ENCODE measurements around the gene MIA. TPM values are rescaled to one million over a fixed set of nuclear protein-coding genes. Genes with fewer than 3 reads are reported as not detected.

Gene MIA
- total and polyA plus RNA-seq, 9 of the 15 experiments (the other 6 are each of a cell fraction or from before 2014, with no cell fraction given), result 0.21 TPM; not detected in 8

DNA sequence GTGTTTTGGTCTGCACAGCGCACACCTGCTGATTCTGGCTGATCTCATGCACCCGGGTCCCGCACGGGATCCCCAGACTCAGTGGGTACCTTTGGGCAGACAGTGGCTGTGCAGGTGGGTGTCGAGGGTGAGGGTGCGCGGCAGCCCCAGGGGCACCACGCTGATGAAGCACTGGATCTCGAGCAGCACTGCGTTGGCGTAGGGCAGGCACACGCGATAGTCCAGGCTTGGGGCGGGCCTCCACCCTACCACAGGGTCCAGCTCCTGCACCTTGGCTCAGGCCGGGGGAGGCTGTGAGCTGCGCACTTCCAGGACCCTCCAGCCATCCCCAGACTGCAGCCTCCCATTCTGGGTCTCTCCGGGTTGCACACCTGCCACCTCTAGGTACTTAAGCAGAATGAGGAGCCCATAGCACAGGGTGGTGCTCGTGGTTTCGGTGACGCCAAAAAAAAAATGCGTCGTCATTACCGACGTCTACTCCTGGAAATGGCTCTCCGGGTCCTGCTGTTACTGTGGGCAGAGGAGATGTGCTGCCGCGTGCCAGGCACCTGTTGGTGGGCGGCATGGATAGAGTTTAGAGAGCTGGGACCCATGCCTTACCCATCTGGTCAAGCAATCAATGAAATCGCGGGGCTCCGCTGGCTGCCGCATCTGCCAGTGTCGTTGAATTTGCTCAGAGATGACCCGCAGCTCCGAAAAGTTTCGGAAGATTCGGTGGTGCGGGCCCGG is 34.2 kb downstream of the MIA start (continued):
- no peak for TF ChIP-seq POLR2AphosphoS5 (IDR thresholded peaks at IDR 0.05; ENCODE audit: control insufficient read depth, insufficient read depth, low read depth, low read length)
- TF ChIP-seq, protein P1, sequence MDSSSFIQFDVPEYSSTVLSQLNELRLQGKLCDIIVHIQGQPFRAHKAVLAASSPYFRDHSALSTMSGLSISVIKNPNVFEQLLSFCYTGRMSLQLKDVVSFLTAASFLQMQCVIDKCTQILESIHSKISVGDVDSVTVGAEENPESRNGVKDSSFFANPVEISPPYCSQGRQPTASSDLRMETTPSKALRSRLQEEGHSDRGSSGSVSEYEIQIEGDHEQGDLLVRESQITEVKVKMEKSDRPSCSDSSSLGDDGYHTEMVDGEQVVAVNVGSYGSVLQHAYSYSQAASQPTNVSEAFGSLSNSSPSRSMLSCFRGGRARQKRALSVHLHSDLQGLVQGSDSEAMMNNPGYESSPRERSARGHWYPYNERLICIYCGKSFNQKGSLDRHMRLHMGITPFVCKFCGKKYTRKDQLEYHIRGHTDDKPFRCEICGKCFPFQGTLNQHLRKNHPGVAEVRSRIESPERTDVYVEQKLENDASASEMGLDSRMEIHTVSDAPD (CRISPR knock-in tag; IDR thresholded peaks at IDR 0.05), result no peak
- no peak for TF ChIP-seq SRSF3 (IDR thresholded peaks at IDR 0.05; ENCODE audit: insufficient read depth, low read length)
- TF ChIP-seq SMARCA5 (IDR thresholded peaks at IDR 0.05), result no peak
- TF ChIP-seq FOXK2 (conservative IDR thresholded peaks at IDR 0.05 in 1 of 2, IDR thresholded peaks at IDR 0.05 in 1 of 2; ENCODE audit: low read depth in 2 of 2), result no peak
- TF ChIP-seq CHD4 (IDR thresholded peaks at IDR 0.05; ENCODE audit: insufficient read depth, insufficient replicate concordance, low read depth, low read length, poor library complexity, severe bottlenecking), result no peak
- peak; percentile 0; the same call in 1 of the 2 replicates for TF ChIP-seq ZFX (CRISPR knock-in tag; IDR thresholded peaks at IDR 0.05)
- TF ChIP-seq ZKSCAN8 (CRISPR knock-in tag; IDR thresholded peaks at IDR 0.05), result no peak
- TF ChIP-seq SUPT5H (IDR thresholded peaks at IDR 0.05), result peak; percentile 54; the same call in 1 of the 2 replicates
- TF ChIP-seq RBBP5 (IDR thresholded peaks at IDR 0.05; ENCODE audit: borderline replicate concordance, insufficient read depth, low read length, poor library complexity, severe bottlenecking), result no peak
- TF ChIP-seq ELF2 (CRISPR knock-in tag; IDR thresholded peaks at IDR 0.05), result no peak
- TF ChIP-seq NFE2 (IDR thresholded peaks at IDR 0.05; ENCODE audit: low read depth), result peak; percentile 40; the same call in 1 of the 2 replicates
- no peak for TF ChIP-seq TFAM (CRISPR knock-in tag; conservative IDR thresholded peaks at IDR 0.05)
- no peak for TF ChIP-seq ATF1 (CRISPR knock-in tag; IDR thresholded peaks at IDR 0.05)
- TF ChIP-seq ATF1 (tag; IDR thresholded peaks at IDR 0.05), result 0 out of 2 replicates have a peak, but pooled peaks have one; percentile 14
- TF ChIP-seq ELF4 (CRISPR knock-in tag; IDR thresholded peaks at IDR 0.05), result no peak
- TF ChIP-seq, protein P2, sequence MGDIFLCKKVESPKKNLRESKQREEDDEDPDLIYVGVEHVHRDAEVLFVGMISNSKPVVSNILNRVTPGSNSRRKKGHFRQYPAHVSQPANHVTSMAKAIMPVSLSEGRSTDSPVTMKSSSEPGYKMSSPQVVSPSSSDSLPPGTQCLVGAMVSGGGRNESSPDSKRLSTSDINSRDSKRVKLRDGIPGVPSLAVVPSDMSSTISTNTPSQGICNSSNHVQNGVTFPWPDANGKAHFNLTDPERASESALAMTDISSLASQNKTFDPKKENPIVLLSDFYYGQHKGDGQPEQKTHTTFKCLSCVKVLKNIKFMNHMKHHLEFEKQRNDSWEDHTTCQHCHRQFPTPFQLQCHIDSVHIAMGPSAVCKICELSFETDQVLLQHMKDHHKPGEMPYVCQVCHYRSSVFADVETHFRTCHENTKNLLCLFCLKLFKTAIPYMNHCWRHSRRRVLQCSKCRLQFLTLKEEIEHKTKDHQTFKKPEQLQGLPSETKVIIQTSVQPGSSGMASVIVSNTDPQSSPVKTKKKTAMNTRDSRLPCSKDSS (IDR thresholded peaks at IDR 0.05; ENCODE audit: low read depth, partially characterized antibody), result no peak
- TF ChIP-seq ZNF436 (CRISPR knock-in tag; IDR thresholded peaks at IDR 0.05), result no peak
- no peak for TF ChIP-seq ZNF23 (CRISPR knock-in tag; IDR thresholded peaks at IDR 0.05)
- TF ChIP-seq, protein P3, sequence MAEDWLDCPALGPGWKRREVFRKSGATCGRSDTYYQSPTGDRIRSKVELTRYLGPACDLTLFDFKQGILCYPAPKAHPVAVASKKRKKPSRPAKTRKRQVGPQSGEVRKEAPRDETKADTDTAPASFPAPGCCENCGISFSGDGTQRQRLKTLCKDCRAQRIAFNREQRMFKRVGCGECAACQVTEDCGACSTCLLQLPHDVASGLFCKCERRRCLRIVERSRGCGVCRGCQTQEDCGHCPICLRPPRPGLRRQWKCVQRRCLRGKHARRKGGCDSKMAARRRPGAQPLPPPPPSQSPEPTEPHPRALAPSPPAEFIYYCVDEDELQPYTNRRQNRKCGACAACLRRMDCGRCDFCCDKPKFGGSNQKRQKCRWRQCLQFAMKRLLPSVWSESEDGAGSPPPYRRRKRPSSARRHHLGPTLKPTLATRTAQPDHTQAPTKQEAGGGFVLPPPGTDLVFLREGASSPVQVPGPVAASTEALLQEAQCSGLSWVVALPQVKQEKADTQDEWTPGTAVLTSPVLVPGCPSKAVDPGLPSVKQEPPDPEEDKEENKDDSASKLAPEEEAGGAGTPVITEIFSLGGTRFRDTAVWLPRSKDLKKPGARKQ (CRISPR knock-in tag; IDR thresholded peaks at IDR 0.05), result no peak
- no peak for TF ChIP-seq EHMT2 (IDR thresholded peaks at IDR 0.05)
- no peak for TF ChIP-seq RBM25 (IDR thresholded peaks at IDR 0.05; ENCODE audit: low read depth, low read length, severe bottlenecking)
- TF ChIP-seq DDX20 (tag; IDR thresholded peaks at IDR 0.05; ENCODE audit: low read depth), result no peak

Measured in K562 (cell line).